ENCODE results near the gene STAT5B. TPM values are rescaled to one million over a fixed set of nuclear protein-coding genes. Genes with fewer than 3 reads are reported as not detected.

Gene STAT5B
- total RNA-seq, 2 donors from 2014 or later, result 35.7 to 51.4 TPM

- Histone ChIP-seq H3K4me3 (ENCODE audit: low read length) (no peak overlapping the region), H3K36me3 (ENCODE audit: control insufficient read depth, insufficient read depth, low read length) (peaks cover 12% of the 10 kb centered on the region), H3K9ac (ENCODE audit: extremely low read depth, low read length, poor library complexity, severe bottlenecking) (no peak overlapping the region), H3K27me3 (ENCODE audit: control insufficient read depth, insufficient read depth, low read length, poor library complexity, severe bottlenecking) (no peaks in the 10 kb centered on the region), H3K4me1 (ENCODE audit: control insufficient read depth, insufficient read depth, low read length) (no peaks in the 10 kb centered on the region), H3K27ac (ENCODE audit: low read depth, low read length) (no peak overlapping the region), H3K9me3 (ENCODE audit: control insufficient read depth, low read length) (no peaks in the 10 kb centered on the region)
- WGBS, 2 experiments (ENCODE audit: insufficient coverage in 1 of 2, insufficient read length in 1 of 2), result 88 to 95% methylated on average over 4 to 5 of the region's 5 CpGs
- no peaks in the 10 kb centered on the region for H3K27me3 Mint-ChIP-seq (ENCODE audit: insufficient read depth)
- TF ChIP-seq, protein P1, sequence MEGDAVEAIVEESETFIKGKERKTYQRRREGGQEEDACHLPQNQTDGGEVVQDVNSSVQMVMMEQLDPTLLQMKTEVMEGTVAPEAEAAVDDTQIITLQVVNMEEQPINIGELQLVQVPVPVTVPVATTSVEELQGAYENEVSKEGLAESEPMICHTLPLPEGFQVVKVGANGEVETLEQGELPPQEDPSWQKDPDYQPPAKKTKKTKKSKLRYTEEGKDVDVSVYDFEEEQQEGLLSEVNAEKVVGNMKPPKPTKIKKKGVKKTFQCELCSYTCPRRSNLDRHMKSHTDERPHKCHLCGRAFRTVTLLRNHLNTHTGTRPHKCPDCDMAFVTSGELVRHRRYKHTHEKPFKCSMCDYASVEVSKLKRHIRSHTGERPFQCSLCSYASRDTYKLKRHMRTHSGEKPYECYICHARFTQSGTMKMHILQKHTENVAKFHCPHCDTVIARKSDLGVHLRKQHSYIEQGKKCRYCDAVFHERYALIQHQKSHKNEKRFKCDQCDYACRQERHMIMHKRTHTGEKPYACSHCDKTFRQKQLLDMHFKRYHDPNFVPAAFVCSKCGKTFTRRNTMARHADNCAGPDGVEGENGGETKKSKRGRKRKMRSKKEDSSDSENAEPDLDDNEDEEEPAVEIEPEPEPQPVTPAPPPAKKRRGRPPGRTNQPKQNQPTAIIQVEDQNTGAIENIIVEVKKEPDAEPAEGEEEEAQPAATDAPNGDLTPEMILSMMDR (conservative IDR thresholded peaks at IDR 0.05), result no peak
- H3K27ac Mint-ChIP-seq, result no peak overlapping the region
- peaks cover 32% of the 10 kb centered on the region for H3K36me3 Mint-ChIP-seq (ENCODE audit: low read depth)
- no peak overlapping the region for H3K4me3 Mint-ChIP-seq
- DNase-seq, result no peak
- H3K4me1 Mint-ChIP-seq, result peaks cover 34% of the 10 kb centered on the region
- H3K9me3 Mint-ChIP-seq, result no peaks in the 10 kb centered on the region
Observed at GRCh38 chr17:42317266-42317845, 41.2 kb upstream of the STAT5B start.

DNA sequence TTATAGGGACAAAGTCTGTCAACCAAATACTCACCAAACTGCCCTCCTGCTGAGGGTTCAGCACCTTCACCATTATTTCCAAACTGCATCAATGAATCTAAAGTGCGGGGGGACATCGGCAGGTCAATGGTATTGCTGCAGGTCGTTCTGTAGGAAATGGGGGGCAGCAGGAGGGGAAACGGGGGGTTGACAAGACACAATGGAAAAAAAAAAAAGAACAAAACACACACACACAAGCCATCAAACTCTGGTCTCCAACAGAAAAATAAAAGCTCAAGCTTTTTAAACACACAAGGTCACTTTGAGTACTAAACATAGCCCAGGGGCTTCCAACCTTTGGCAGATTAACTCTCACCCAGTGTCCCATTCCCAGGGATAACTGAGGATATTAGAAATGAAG, 40.6 kb upstream of the STAT5B start:
- H3K4me1 ChIP-seq (ENCODE audit: control insufficient read depth, insufficient read depth, low read length), result no peaks in the 10 kb centered on the region
- H3K9me3 Mint-ChIP-seq, result no peaks in the 10 kb centered on the region
- peaks cover 37% of the 10 kb centered on the region for H3K4me1 Mint-ChIP-seq
- no peak overlapping the region for H3K4me3 ChIP-seq (ENCODE audit: low read length)
- no peaks in the 10 kb centered on the region for H3K27me3 ChIP-seq (ENCODE audit: control insufficient read depth, insufficient read depth, low read length, poor library complexity, severe bottlenecking)
- peaks cover 6% of the 10 kb centered on the region for H3K36me3 ChIP-seq (ENCODE audit: control insufficient read depth, insufficient read depth, low read length)
- H3K27ac ChIP-seq (ENCODE audit: low read depth, low read length), result no peak overlapping the region
- H3K36me3 Mint-ChIP-seq (ENCODE audit: low read depth), result peaks cover 26% of the 10 kb centered on the region
- TF ChIP-seq, protein P1 (conservative IDR thresholded peaks at IDR 0.05), result no peak
- no peaks in the 10 kb centered on the region for H3K9me3 ChIP-seq (ENCODE audit: control insufficient read depth, low read length)
- no peak overlapping the region for H3K9ac ChIP-seq (ENCODE audit: extremely low read depth, low read length, poor library complexity, severe bottlenecking)
- WGBS, 2 experiments (ENCODE audit: insufficient coverage in 1 of 2, insufficient read length in 1 of 2), result 87 to 93% methylated on average over 3 of the region's 4 CpGs
- no peak overlapping the region for H3K27ac Mint-ChIP-seq
- no peak overlapping the region for H3K4me3 Mint-ChIP-seq
- H3K27me3 Mint-ChIP-seq (ENCODE audit: insufficient read depth), result no peaks in the 10 kb centered on the region
- DNase-seq, result no peak

DNA sequence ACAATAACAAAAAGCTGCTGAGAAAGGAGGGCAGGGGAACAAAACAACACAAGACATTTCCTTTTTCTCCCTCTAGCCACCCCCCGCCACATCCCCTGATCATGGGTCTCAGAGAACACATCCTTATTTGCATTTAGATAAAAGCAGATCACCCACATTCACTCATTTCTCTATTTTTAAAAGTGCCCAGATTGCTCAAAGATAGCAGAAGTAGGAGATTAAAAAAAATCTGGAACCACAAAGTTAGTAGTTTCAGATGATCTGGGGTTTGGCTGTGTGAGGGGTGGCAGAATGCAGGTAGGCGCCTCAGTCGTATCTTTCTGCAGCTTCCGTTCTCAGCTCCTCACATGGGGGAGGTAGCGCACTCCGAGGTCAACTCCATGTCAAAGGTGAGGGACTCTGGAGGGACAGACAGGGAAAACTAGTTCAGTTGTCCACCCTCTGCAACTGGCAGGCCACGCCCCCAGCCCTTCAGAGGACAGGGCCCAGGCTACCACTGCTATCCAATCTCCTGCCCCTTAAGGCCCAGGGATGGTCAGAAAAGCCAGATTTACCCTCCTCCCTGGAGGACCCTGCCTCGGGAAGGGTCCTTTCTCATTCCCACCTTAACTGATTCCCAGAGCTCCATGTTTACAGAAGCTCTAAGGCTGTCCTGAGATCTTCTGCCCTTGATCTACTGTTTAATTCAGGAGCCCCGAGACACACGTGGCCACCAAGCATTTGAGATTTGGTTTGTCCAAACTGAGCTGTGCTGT, 39.4 kb upstream of the STAT5B start:
- no peak for DNase-seq
- no peak overlapping the region for H3K4me3 Mint-ChIP-seq
- TF ChIP-seq, protein P1 (conservative IDR thresholded peaks at IDR 0.05), result no peak
- H3K27me3 Mint-ChIP-seq (ENCODE audit: insufficient read depth), result no peaks in the 10 kb centered on the region
- Histone ChIP-seq H3K27ac (ENCODE audit: low read depth, low read length) (no peak overlapping the region), H3K9me3 (ENCODE audit: control insufficient read depth, low read length) (no peaks in the 10 kb centered on the region), H3K4me1 (ENCODE audit: control insufficient read depth, insufficient read depth, low read length) (no peaks in the 10 kb centered on the region), H3K27me3 (ENCODE audit: control insufficient read depth, insufficient read depth, low read length, poor library complexity, severe bottlenecking) (no peaks in the 10 kb centered on the region), H3K36me3 (ENCODE audit: control insufficient read depth, insufficient read depth, low read length) (peaks cover 5% of the 10 kb centered on the region), H3K4me3 (ENCODE audit: low read length) (no peak overlapping the region), H3K9ac (ENCODE audit: extremely low read depth, low read length, poor library complexity, severe bottlenecking) (no peak overlapping the region)
- peaks cover 37% of the 10 kb centered on the region for H3K4me1 Mint-ChIP-seq
- H3K36me3 Mint-ChIP-seq (ENCODE audit: low read depth), result peaks cover 19% of the 10 kb centered on the region
- 92 to 96% methylated on average over 4 to 10 of the region's 10 CpGs for WGBS, 2 experiments (ENCODE audit: insufficient coverage in 1 of 2, insufficient read length in 1 of 2)
- no peak overlapping the region for H3K27ac Mint-ChIP-seq
- no peaks in the 10 kb centered on the region for H3K9me3 Mint-ChIP-seq

Data from endodermal cell (in vitro differentiated cells).